HG03378 (cell line): ENCODE results near the gene NECAP2.
"Not testable (repeated sequence)": the region's sequence is repeated elsewhere in the genome, so short reads cannot be mapped to it uniquely, and the experiment has no call there.

Source experiments
- ATAC-seq: cut with Tn5 transposase; IDR thresholded peaks from one replicate; pipeline ENCODE4 v1.9.1; 2021; ENCODE audit warnings: mild to moderate bottlenecking, moderate library complexity; ENCODE audit not compliant: unreplicated experiment

The NECAP2 gene

DNA sequence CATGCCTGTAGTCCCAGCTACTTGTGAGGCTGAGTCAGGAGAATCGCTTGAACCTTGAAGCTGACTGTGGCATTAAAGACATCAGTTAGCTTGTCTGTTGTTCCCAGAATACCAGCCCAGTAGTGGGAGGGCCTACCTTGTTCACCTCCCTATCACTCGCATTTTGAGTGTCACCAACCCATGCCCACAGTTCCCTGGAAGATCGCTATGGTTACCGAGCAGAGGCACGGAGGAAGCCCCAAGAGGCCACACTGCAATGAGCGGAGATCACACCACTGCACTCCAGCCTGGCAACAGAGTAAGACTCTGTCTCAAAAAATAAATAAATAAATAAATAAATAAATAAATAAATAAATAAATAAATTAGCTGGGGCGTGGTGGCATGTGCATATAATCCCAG lies 52.4 kb downstream of the NECAP2 start:
- ATAC-seq = not testable (repeated sequence)

DNA sequence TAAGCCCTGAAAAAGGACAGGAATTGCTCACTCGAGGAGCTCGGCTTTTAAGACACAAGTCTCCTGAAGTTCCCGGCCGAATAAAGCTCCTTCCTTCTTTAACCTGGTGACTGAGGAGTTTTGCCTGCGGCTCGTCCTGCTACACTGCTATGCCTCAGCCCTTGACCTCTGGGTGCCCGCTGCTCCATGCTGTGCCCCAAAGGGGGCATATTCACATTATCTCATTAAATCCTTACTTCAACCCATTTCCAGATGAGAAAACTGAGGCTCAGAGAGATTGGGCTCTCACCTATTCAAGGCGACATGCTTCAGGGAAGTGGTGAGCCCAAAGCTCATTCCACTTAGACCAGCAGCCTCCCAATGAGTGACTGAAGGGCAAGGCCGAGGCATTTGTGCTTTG lies 53.2 kb downstream of the NECAP2 start:
- ATAC-seq = not testable (repeated sequence)

DNA sequence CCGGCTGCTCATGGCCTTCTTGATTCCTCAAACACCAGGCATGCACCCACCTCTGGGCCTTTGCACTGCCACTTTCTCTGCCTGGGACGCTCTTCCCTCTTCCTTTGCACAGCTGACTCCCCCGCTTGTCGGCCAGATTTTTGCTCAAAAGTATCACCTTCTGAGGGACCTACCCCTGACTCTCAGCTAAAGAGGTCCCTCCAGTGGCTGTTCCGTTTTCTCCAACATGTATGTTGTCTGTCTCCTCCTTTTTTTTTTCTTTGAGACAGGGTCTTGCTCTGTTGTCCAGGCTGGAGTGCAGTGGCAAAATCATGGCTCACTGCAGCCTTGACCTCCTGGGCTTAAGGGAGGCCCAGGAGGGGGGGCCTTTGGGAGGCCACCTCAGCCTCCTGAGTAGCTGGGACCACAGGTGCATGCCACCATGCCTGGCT lies 57.0 kb downstream of the NECAP2 start:
- not testable (repeated sequence) for ATAC-seq

DNA sequence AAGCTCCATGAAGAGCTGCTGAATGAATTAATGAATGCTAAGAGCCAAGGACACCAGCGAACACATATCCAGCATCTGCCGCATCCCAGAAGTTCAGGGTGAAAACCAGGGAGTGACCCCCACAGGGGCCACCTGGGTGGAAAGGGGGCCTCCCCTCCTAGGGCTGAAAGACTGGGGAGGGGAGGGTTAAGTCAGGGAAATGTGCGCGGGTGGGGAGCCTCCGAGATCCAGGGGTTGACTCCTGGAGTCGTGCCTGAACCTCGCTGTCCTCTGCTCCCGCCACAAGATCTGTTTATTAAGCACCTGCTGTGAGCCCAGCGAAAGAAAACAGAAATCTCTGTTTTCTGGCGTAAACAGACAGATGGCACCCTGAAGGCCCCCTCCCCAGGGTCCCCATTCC lies 57.5 kb downstream of the NECAP2 start:
- not testable (repeated sequence) for ATAC-seq

DNA sequence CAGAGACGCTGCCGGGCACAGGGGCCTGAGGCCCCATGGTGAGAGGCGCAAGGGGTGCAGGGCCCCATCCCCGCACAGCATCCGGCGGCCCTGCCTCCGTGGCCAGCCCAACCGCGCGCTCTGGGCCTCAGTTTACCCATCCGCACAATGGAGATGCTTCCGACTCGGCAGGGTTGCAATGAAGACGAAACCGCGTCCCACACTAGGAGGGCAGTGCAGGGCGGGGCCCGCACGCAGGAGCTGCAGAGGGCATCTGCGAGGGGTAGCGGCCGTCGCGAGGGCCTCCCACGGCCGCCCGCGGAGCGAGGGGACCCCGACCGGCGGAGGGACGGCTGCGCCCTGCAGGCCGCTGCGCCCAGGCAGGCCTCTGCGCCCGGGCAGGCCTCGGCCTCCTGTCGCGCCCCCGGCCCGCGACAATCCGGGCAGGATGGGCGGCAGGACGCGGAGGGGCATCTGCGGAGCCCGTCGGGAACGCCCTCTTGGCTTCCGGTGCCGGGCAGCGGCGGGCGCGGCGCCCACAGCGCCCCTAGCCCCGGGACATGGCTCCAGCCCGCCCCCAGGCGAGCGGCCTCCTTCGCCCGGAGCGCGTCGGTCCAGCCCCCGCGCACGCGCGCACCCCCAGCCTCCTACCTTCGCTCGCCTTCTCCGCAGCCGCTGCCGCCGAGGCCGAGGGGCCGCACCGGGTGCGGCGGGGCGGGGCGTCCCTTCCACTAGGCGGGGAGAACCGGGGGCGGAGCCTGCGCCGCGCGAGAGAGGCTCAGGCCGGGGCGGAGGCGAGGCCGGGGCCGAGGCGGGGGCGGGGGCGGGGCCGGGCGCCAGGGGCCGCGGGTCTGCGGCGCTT lies 58.3 kb downstream of the NECAP2 start:
- ATAC-seq = no peak

DNA sequence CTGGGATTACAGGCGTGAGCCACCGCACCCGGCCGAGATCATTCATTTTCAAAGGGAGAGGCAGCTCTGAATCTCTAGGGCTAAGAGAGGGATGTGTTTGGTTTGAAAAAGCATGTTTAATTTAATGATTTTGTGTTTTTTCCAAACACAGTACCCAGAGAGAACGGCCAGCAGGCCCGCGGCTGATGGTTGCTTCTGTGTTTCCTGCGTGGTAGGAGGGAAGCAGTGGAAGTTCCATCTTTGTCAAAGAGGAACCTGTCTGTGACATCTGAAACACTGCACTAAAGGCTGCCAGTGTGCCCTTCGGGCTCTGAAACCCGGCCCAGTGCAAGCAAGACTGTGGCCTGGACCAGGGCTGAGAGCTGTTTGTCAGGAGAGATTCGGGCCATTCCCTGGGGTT lies 59.9 kb downstream of the NECAP2 start:
- not testable (repeated sequence) for ATAC-seq

DNA sequence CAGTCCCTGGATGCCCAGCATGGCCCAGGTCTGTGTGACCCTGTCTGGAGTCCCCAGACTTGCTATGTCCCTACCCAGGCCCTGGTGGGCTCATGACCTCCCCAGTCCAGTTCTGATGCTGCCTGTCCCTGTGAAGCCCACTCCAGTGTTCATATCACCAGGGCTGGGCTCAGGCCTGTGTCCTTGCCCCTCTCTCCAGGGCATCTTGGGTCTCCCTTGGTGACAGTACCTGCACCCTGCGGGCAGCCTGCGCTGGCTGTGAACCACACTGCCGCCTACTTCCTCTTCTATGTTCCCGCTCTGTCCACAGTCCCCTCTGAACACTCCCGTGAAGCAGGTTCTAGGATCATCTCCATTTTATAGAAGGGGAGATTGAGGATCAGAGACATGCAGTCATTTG lies 60.5 kb downstream of the NECAP2 start:
- ATAC-seq = not testable (repeated sequence)

DNA sequence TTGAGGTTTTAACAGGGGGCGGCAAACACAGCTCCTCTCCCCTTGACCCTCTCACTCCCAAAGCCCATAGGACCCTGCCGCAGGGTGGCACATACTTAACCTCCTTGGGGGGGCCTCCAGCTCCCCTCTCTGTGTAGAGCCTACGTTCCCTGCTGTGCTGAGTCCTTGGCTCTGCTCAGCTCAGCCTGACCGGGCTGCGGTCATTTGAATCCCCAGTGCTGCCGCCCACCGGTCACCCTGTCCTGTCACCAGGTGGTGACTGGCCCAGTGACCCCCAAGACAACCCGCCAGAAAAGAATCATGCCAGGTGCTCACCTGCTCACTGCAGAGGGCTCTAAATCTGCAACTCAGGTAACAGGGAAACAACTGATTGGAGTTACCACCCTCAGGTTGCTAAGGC lies 60.9 kb downstream of the NECAP2 start:
- not testable (repeated sequence) for ATAC-seq

DNA sequence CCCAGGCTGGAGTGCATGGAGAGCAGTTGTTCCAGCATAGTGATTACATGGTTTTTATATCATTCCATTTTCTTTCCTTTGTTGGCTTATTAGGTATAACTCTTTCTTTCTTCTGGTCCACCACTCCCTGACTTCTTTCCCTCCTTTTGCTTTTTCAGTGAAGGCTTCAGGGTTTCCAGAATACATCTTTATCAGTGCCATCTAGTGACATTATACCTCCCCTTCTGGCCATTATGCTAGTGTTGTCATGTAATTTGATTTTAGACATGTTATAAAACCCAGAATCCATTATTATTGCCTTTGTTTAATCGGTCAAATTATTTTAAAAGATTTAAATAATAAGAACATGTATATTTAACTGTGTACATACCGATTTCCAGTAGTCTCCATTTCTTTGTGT lies 63.0 kb downstream of the NECAP2 start:
- ATAC-seq = no peak

DNA sequence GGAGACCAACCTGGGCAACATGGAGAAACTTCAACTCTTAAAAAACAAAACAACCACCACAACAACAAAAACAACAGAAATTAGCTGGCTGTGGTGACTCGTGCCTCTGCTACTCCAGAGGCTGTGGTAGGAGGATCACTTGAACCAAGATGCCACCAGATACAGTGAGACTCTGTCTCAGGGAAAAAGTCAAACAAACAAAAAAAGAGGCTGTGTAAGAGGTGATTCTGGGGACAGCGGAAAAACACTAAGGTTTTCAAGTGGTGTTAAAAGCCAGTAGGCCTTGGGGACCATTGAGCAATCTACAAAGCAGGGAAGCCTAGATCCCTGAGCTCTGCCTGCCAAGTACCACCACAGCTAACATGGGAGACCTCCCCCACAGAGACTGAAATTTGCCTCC lies 65.3 kb downstream of the NECAP2 start:
- not testable (repeated sequence) for ATAC-seq

DNA sequence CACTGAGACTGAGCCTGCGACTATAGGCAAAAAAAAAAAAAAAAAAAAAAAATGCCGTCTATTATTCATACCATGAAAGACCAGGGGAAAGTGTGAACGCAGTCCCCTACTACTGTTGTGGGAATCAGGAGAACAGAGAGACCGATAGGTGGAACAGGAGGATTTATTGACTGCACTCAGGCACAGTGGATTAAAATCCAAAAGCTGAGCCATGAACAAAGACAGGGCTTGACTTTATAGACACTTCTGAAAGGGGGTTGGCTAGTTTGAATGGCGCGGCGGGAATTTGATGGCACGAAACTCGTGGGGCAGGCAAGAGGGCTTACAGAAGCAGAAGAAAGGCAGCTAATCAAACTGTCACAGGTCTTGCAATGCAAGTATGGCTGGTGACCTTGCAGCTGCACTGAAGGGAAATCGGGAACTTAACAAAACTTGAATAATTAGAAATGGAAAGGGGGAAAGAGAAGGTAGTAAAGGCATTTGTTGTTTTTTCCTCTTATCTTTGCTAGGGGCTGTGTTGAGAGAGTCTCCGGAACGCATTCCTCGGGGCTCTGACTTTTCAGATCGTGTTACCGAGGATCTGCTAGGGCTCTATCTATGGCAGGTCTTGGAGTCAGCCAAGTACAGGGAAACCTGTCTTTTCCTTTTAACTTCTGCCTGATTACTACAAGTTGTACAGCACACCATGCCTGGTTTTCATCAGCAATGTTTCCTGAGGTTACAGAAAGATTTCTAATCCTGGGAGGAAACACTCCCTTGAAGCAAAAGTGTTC lies 66.0 kb downstream of the NECAP2 start:
- ATAC-seq = not testable (repeated sequence)

DNA sequence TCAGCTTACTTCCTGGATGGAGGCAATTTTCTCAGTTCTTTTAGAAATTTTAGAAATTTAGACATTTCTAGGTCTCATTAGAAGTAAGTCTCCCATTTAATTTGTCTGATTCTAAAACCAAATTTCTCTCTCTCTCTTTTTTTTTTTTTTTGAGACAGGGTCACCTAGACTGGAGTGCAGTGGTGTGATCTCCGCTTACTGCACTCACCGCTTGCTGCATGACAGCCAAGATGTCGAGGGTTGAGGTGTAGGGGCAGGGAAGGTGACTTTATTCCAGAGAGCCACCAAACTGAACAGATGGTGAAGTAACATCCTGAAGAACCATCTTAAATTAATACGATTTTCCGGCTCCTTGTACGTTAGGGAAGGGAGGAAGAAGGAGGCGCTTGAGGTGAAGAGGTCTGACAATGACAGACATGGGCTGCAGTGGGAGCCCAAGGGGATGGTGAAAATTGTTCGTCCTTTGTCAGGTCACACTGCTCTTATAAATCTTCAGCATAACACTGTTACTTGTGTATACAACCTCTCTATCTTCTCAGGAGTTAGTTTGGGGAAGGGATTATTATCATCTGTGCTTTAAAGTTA lies 68.4 kb downstream of the NECAP2 start:
- ATAC-seq = not testable (repeated sequence)
